HK-2 (cell line): ENCODE measurements around the gene ZSCAN25.
"Not testable (repeated sequence)": the region's sequence is repeated elsewhere in the genome, so short reads cannot be mapped to it uniquely, and the experiment has no call there.

Experiments used
- DNase-seq: peaks from one replicate; pipeline ENCODE4 v3.0.0-alpha.2; 2018; ENCODE audit not compliant: unreplicated experiment

ZSCAN25 gene

GRCh38 chr7:99616359-99617191 is at the start of gene ZSCAN25:
Gene ZSCAN25 (plus strand): TSS chr7:99616946. CDS start chr7:99619607, 2,661 bp downstream.
- peak; percentile 93 for DNase-seq

GRCh38 chr7:99568770-99569169 is 48.0 kb upstream of the ZSCAN25 start:
- not testable (repeated sequence) for DNase-seq

GRCh38 chr7:99571768-99572167 is 45.0 kb upstream of the ZSCAN25 start:
- DNase-seq, result no peak

GRCh38 chr7:99573257-99573656 is 43.5 kb upstream of the ZSCAN25 start:
- DNase-seq, result no peak

GRCh38 chr7:99576251-99576650 is 40.5 kb upstream of the ZSCAN25 start:
- no peak for DNase-seq

GRCh38 chr7:99579281-99579955 is 37.3 kb upstream of the ZSCAN25 start:
- DNase-seq, result no peak

GRCh38 chr7:99579956-99580777 is 36.6 kb upstream of the ZSCAN25 start:
- DNase-seq, result no peak

- not testable (repeated sequence) for DNase-seq
These were observed 35.9 kb upstream of the ZSCAN25 start for GRCh38 chr7:99580778-99581332.

GRCh38 chr7:99588868-99589267 is 27.9 kb upstream of the ZSCAN25 start:
- no peak for DNase-seq

GRCh38 chr7:99594948-99595745 is 21.6 kb upstream of the ZSCAN25 start:
- no peak for DNase-seq

- DNase-seq, result no peak
These were observed 20.3 kb upstream of the ZSCAN25 start for GRCh38 chr7:99596408-99596955.

- no peak for DNase-seq
These were observed 18.8 kb upstream of the ZSCAN25 start, which contains the start of gene TMEM225B for GRCh38 chr7:99597762-99598501. Gene TMEM225B (plus strand): TSS chr7:99598267. CDS start chr7:99604389, 6,122 bp downstream.

GRCh38 chr7:99599836-99600235 is 16.9 kb upstream of the ZSCAN25 start:
- DNase-seq, result no peak

- DNase-seq, result no peak
These were observed 15.0 kb upstream of the ZSCAN25 start for GRCh38 chr7:99601656-99602310.

GRCh38 chr7:99605527-99605926 is 11.2 kb upstream of the ZSCAN25 start:
- DNase-seq, result no peak

GRCh38 chr7:99606531-99606930 is 10.2 kb upstream of the ZSCAN25 start:
- no peak for DNase-seq

- no peak for DNase-seq
These were observed 9.2 kb upstream of the ZSCAN25 start for GRCh38 chr7:99607548-99607947.

GRCh38 chr7:99614495-99614894 is 2.3 kb upstream of the ZSCAN25 start:
- DNase-seq, result no peak

GRCh38 chr7:99615989-99616358 is 772 bp upstream of the ZSCAN25 start:
- no peak for DNase-seq
